GM12878 (cell line): ENCODE measurements around the gene ETV6. TPM values are rescaled to one million over a fixed set of nuclear protein-coding genes. Genes with fewer than 3 reads are reported as not detected.
A peak's percentile ranks its signal among the peaks of the same experiment; 100 is the strongest.

Source experiments
- ATF3 ChIP-seq: IDR thresholded peaks from 2 replicates; pipeline ENCODE4 v1.6.1; 2011; ENCODE audit warnings: low read depth, mild to moderate bottlenecking, low read length, moderate library complexity, borderline replicate concordance; ENCODE audit errors: extremely low read depth
- BCL11A ChIP-seq: IDR thresholded peaks from 2 replicates; pipeline ENCODE4 v1.6.1; 2011; ENCODE audit warnings: low read depth, low read length
- BCLAF1 ChIP-seq: fragments of 450-650 bp; IDR thresholded peaks from 2 replicates; pipeline ENCODE4 v1.6.1; 2017; ENCODE audit warnings: antibody characterized with exemption, mild to moderate bottlenecking, moderate library complexity
- BHLHE40 ChIP-seq, 2 experiments: fragments of 450-650 bp in 1 of 2; IDR thresholded peaks; 2 replicates each; pipeline ENCODE4 v1.6.1; 2011 to 2017; ENCODE audit warnings: low read depth in 2 of 2, borderline replicate concordance in 1 of 2, improper control_type of control experiment in 1 of 2, low read length in 1 of 2, mild to moderate bottlenecking in 1 of 2
- BRCA1 ChIP-seq: IDR thresholded peaks from 2 replicates; pipeline ENCODE4 v1.6.1; 2011; ENCODE audit warnings: low read depth, low read length, improper control_type of control experiment
- CBFB ChIP-seq: IDR thresholded peaks from 2 replicates; pipeline ENCODE4 v1.6.1; 2016; ENCODE audit warnings: antibody characterized with exemption, low read depth
- CREM ChIP-seq: IDR thresholded peaks from 2 replicates; pipeline ENCODE4 v1.6.1; 2014; ENCODE audit warnings: antibody characterized with exemption, low read depth
- E4F1 ChIP-seq: fragments of 450-650 bp; IDR thresholded peaks from 2 replicates; pipeline ENCODE4 v1.6.1; 2018; ENCODE audit warnings: borderline replicate concordance, mild to moderate bottlenecking; ENCODE audit not compliant: partially characterized antibody
- EP300 ChIP-seq, 2 experiments: fragments of 150-350 bp in 1 of 2; IDR thresholded peaks; 2 replicates each; pipeline ENCODE4 v1.6.1; 2011 to 2012; ENCODE audit warnings: low read depth in 2 of 2, low read length in 2 of 2, borderline replicate concordance in 1 of 2, improper control_type of control experiment in 1 of 2, inconsistent platforms in 1 of 2; ENCODE audit not compliant: control insufficient read depth in 1 of 2
- FOXM1 ChIP-seq: IDR thresholded peaks from 2 replicates; pipeline ENCODE4 v1.6.1; 2012; ENCODE audit warnings: low read depth, mild to moderate bottlenecking, inconsistent platforms, low read length, moderate library complexity
- HSF1 ChIP-seq: fragments of 150-350 bp; IDR thresholded peaks from 2 replicates; pipeline ENCODE4 v1.6.1; 2014; ENCODE audit warnings: mild to moderate bottlenecking, low read depth, low read length
- KAT2A ChIP-seq: conservative IDR thresholded peaks from 2 replicates; pipeline ENCODE4 v1.6.1; 2011; ENCODE audit warnings: low read depth, low read length; ENCODE audit not compliant: control insufficient read depth
- MTA2 ChIP-seq: fragments of 450-650 bp; IDR thresholded peaks from 2 replicates; pipeline ENCODE4 v1.6.1; 2016; ENCODE audit warnings: low read depth, mild to moderate bottlenecking, moderate library complexity
- RUNX3 ChIP-seq: IDR thresholded peaks from 2 replicates; pipeline ENCODE4 v1.6.1; 2012; ENCODE audit warnings: low read length, inconsistent platforms
- SP1 ChIP-seq: IDR thresholded peaks from one replicate; pipeline ENCODE4 v1.6.1; 2011; ENCODE audit warnings: low read depth, low read length
- ZNF592 ChIP-seq: fragments of 450-650 bp; IDR thresholded peaks from 2 replicates; pipeline ENCODE4 v1.6.1; 2017; ENCODE audit warnings: mild to moderate bottlenecking, moderate library complexity
- polyA plus RNA-seq, 11 experiments: library from polyadenylated mRNA; depleted of rRNA in 4 of 11; unstranded in 6 of 11; stranded (reverse) in 5 of 11; fragments of >200 nt; fragmentation: Nextera tagmentation in 4 of 11; fragmentation: Illumina TruSeq in 1 of 11; extraction: Ambion mirVana in 4 of 11; extraction: Trizol in 1 of 11; gene quantifications; 1 replicate in 1 of 11; 2 replicates in 10 of 11; pipeline versions ENCODE4 v1.2.1 to v1.2.3, GENCODE V29; 2011 to 2016; ENCODE audit warnings: inconsistent platforms in 2 of 11, missing spikeins in 2 of 11, low read depth in 1 of 11
- total RNA-seq, 4 experiments: library from RNA; depleted of rRNA in 3 of 4; stranded (reverse); fragments of >200 nt in 3 of 4; fragmentation: Illumina TruSeq in 1 of 4; extraction: Trizol in 1 of 4; gene quantifications; 2 replicates each; pipeline versions ENCODE4 v1.2.1 to v1.2.3, GENCODE V29; 2013 to 2021

ETV6 gene
- total and polyA plus RNA-seq, 10 of the 15 experiments (the other 5 are each of a cell fraction or from before 2014, with no cell fraction given): 6.6 to 74.8 (median 24.6) TPM

- TF ChIP-seq ZNF592 (no peak), BHLHE40 (IDR thresholded peaks at IDR 0.05; ENCODE audit: borderline replicate concordance in 1 of 2, low read depth in 2 of 2, low read length in 1 of 2) (no peak), EP300 (IDR thresholded peaks at IDR 0.05; ENCODE audit: borderline replicate concordance in 1 of 2, control insufficient read depth in 1 of 2, low read depth in 2 of 2, low read length in 2 of 2) (peak; percentile 69 to 78; a peak in 2 of 4 replicates), BRCA1 (no peak), CREM (peak; percentile 91), BCL11A (peak; percentile 73), FOXM1 (peak; percentile 84; the same call in 1 of the 2 replicates), SP1 (no peak), MTA2 (peak; percentile 56), CBFB (no peak; the same call in 1 of the 2 replicates), E4F1 (no peak), BCLAF1 (no peak), RUNX3 (peak; percentile 67), HSF1 (no peak), KAT2A (no peak), ATF3 (no peak)
Measured at GRCh38 chr12:11778713-11779685, 129.5 kb downstream of the ETV6 start (continued).
